GM18508 (cell line): ENCODE data around the gene SPART.
"Not testable (repeated sequence)": the region's sequence is repeated elsewhere in the genome, so short reads cannot be mapped to it uniquely, and the experiment has no call there.

Experiments used
- ATAC-seq: cut with Tn5 transposase; IDR thresholded peaks from one replicate; pipeline ENCODE4 v1.9.1; 2021; ENCODE audit warnings: moderate number of reproducible peaks; ENCODE audit not compliant: insufficient read depth, unreplicated experiment

Gene SPART

GRCh38 chr13:36323408-36323807 is 22.8 kb downstream of the SPART start:
- ATAC-seq, result no peak

DNA sequence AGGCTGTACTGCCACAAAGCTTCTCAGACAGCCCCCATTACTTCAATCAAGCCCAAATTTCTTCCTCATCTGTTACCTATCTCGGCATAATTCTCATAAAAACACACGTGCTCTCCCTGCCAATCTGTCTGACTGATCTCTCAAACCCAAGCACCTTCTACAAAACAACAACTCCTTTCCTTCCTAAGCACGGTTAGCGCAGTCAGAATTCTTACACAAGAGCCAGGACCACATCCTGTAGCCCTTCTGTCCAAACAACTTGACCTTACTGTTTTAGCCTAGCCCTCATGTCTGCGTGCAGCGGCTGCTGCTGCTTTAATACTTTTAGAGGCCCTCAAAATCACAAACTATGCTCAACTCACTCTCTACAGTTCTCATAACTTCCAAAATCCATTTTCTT is 26.4 kb downstream of the SPART start:
- ATAC-seq, result not testable (repeated sequence)

GRCh38 chr13:36313047-36313969 is 32.9 kb downstream of the SPART start:
- ATAC-seq, result no peak

DNA sequence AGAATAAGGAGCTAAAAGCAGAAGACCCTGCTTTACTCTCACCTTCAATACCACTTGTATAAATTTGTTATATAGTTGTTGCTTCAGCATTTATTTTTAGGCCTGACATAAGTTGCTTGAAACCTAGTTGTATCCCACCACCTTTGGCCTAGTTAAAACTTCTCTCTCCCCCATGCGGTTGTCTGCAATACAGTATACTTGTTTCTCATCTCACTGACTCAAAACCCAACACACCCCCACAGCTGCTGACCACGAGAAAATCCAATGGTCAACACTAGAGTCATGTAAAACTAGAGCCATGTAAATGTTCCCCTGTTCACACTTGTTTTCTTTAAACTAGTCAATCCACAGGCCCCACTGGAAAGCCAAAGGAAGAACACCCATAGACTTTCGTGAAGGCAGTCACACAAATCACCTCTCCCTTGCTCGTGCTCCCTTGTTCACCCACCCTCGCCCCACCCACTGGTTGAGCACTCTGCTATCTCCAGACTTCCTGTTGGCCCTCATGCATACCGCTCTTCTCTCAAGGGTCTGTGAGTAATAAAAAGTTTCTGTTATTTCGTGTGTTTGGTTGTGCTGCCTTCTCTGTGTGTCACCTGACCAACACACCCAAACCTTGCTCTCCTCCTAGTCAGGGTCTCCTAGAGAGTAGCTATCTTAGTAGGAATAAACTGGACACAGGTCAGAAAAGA is 35.6 kb downstream of the SPART start:
- no peak for ATAC-seq

DNA sequence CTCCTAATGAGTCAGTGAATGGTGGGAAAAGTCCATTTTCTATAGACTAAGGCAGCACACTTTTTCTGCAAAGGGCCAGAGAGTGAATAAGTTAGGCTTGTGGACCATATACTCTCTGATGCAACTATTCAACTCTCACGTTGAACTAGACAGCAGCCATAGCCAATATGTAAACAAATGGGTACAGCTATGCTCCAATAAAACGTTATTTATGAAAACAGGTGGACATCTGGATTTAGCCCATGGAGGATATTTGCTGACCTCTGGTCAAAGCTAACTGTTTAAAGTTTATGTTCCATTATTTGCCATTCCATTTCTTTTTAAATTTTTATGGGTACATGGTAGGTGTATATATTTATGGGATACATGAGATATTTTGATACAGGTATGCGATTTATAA is 43.9 kb downstream of the SPART start:
- no peak for ATAC-seq

GRCh38 chr13:36299469-36299868 is 46.7 kb downstream of the SPART start:
- ATAC-seq, result not testable (repeated sequence)

DNA sequence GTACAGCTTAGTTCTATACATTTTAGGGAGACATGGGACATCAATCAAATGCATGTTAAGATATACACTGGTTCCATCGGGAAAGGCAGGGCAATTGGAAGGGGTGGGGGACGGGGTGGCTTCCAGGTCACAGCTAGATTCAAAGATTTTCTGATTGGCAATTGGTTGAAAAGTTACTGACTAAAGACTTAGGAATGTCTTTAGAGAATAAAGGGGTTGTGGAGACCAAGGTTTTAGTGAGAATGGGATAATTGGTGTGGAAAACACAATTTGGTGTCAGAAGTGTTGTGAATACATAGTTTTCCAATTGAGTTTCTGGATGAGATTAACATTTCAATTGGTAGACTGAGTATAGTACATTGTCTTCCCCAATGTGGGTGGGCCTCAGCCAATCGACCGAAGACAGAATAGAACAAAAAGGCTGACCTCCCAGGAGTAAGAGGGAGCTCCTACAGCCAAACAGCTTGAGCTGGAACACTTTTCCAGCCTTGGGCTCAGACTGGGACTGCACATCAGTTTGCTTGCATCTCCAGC is 47.6 kb downstream of the SPART start:
- ATAC-seq, result no peak

GRCh38 chr13:36297366-36298338 is 48.5 kb downstream of the SPART start, which contains the start of gene CCDC169:
TSS of gene CCDC169 (minus strand) at chr13:36297814. CDS start at chr13:36297719, 95 bp downstream.
- no peak for ATAC-seq

- no peak for ATAC-seq
These were observed 52.1 kb downstream of the SPART start for GRCh38 chr13:36294096-36294495.

- no peak for ATAC-seq
These were observed 52.7 kb downstream of the SPART start for GRCh38 chr13:36293497-36293896.

DNA sequence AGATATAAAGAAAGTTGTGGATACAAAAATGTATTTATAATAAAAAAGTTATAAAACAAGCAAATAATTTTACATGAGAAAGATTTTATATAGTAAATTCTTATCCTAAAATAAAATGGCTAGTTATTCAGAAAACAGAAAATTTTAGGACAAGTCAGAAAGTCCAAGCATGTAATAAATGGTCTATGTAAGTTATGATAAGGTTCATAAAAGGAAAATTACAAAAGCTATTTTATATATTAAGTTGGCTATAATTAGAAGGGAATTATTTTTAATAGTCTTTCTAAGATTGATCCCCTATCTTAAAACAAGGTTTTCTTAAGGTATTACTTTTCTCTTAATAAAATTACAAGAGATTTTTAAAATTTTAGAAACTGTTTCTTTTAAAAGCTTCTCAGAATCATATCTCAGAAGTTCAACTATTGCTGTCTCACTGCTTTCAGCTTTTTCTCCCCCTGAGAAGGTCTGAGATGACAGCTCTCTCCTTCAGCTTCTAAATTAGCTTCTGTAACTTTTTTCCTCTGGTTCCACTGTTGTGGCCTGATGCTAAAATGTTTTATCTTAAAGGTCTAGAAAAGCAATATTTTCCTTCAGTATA is 57.3 kb downstream of the SPART start:
- ATAC-seq, result no peak

DNA sequence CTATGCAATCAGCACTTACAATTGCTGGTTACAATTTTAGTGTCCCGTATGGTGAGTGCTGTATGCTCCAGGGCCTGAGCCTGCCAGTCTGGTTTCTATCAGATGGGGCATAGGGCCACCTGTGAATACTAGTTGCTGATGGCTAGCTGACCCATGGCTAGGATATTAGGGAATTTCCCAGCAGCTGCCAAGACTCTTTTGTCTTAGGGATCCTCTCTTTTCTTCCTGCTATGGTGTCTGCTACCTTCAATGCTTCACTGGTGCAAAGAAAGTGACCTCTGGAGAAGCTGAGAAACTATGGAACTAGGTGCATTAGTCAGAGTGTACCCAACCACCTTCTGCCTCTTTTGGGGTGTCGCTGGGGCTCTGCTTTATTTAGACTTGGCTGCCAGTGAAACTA is 60.2 kb downstream of the SPART start:
- ATAC-seq, result no peak

GRCh38 chr13:36282821-36283432 is 63.3 kb downstream of the SPART start:
- ATAC-seq, result no peak

- no peak for ATAC-seq
These were observed 70.8 kb downstream of the SPART start for GRCh38 chr13:36275190-36276002.

DNA sequence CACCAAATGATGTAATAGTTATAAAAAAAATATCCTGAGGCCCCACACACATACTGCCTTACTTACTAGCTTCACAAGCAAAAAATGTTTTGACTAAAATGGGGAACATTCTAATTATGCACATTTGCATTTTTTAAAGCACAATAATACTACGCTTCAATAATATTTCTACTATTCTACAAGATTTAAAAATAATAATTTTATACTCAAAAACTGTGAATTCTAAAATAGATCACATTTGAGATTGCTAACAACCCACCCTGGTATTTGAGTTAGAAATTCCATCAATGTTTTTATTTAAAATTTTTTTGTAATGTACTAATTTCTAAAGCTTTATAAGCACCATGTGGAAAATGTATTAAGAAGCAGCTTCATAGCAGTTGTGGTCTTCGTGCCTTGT is 72.8 kb downstream of the SPART start:
- no peak for ATAC-seq

- no peak for ATAC-seq
These were observed 84.2 kb downstream of the SPART start for GRCh38 chr13:36261976-36262375.

- no peak for ATAC-seq
These were observed 85.2 kb downstream of the SPART start for GRCh38 chr13:36261011-36261410.

DNA sequence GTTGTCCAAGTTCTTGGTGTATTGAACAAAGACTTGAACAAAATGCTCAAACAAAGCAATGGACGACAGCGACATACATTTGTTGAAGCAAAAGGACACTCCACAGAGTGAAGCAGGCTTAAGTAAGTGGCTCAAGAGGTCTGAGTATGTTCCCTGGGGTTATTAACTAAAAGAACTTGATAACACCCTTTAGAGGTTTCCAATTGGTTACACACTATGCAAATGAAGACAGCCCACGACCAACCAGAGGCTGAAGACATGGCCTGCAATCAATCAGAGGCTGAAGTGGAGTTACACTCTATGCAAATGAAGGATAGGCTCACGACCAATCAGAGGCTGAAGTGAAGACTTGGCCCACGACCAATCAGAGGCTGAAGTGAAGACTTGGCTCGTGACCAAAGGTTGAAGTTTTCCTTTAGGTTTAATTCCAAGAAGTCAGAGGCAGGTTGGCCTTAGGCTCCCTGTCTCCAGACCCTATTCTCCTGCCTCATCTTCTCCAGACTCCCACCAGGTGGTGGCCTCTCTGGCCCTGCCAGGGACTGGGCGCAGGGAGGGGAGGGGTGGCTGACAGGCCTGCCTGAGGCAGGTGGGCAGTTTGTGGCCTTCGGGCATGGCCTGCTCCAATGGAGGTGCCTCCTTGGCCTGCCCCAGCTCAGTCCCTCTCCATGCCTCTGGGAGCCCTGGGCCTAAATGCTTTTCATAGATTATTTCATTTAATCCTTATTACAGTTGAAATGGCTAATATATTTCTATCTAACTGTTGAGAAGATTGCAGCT is 86.6 kb downstream of the SPART start:
- no peak for ATAC-seq
